IPS-18c (cell line): ENCODE data around the gene CITED2.

ENCODE experiments used
- H3K4me3 ChIP-seq: 2 replicates; pipeline ENCODE4 v1.7.0; 2013; ENCODE audit warnings: low read depth, mild to moderate bottlenecking, low read length, moderate library complexity; ENCODE audit not compliant: insufficient read depth
- H3K9me3 ChIP-seq: one replicate; pipeline ENCODE4 v1.6.1; 2013; ENCODE audit warnings: mild to moderate bottlenecking, low read length, moderate library complexity; ENCODE audit not compliant: control insufficient read depth, insufficient read depth

CITED2 gene

GRCh38 chr6:139391709-139392108 lies 17.3 kb upstream of the CITED2 start:
- Histone ChIP-seq H3K9me3 (no peaks in the 10 kb centered on the region), H3K4me3 (no peak overlapping the region)

GRCh38 chr6:139390447-139390846 lies 16.0 kb upstream of the CITED2 start:
- H3K9me3 ChIP-seq: no peaks in the 10 kb centered on the region
- no peak overlapping the region for H3K4me3 ChIP-seq

- Histone ChIP-seq H3K9me3 (no peaks in the 10 kb centered on the region), H3K4me3 (no peak overlapping the region)
Measured at GRCh38 chr6:139388384-139388783, 13.9 kb upstream of the CITED2 start.

- no peak overlapping the region for H3K4me3 ChIP-seq
- H3K9me3 ChIP-seq: no peaks in the 10 kb centered on the region
Measured at GRCh38 chr6:139386404-139386803, 12.0 kb upstream of the CITED2 start.

GRCh38 chr6:139381216-139381865 lies 6.9 kb upstream of the CITED2 start:
- Histone ChIP-seq H3K9me3 (no peaks in the 10 kb centered on the region), H3K4me3 (no peak overlapping the region)

- H3K4me3 ChIP-seq: no peak overlapping the region
- H3K9me3 ChIP-seq: no peaks in the 10 kb centered on the region
Measured at GRCh38 chr6:139380611-139381010, 6.2 kb upstream of the CITED2 start.

- Histone ChIP-seq H3K9me3 (no peaks in the 10 kb centered on the region), H3K4me3 (no peak overlapping the region)
Measured at GRCh38 chr6:139380168-139380567, 5.7 kb upstream of the CITED2 start.

- no peak overlapping the region for H3K4me3 ChIP-seq
- H3K9me3 ChIP-seq: no peaks in the 10 kb centered on the region
Measured at GRCh38 chr6:139378882-139379341, 4.5 kb upstream of the CITED2 start.

- Histone ChIP-seq H3K4me3 (no peak overlapping the region), H3K9me3 (no peaks in the 10 kb centered on the region)
Measured at GRCh38 chr6:139378226-139378625, 3.8 kb upstream of the CITED2 start.

GRCh38 chr6:139376604-139377218 lies 2.3 kb upstream of the CITED2 start:
- Histone ChIP-seq H3K9me3 (no peaks in the 10 kb centered on the region), H3K4me3 (no peak overlapping the region)

- Histone ChIP-seq H3K9me3 (no peaks in the 10 kb centered on the region), H3K4me3 (peak overlapping the region; percentile 79)
Measured at GRCh38 chr6:139376017-139376330, 1.5 kb upstream of the CITED2 start.

- peak overlapping the region; percentile 79 for H3K4me3 ChIP-seq
- no peaks in the 10 kb centered on the region for H3K9me3 ChIP-seq
Measured at GRCh38 chr6:139375226-139376016, 973 bp upstream of the CITED2 start.

- no peaks in the 10 kb centered on the region for H3K9me3 ChIP-seq
- peak overlapping the region; percentile 96 for H3K4me3 ChIP-seq
Measured at GRCh38 chr6:139373928-139374356, 506 bp downstream of the CITED2 start.

GRCh38 chr6:139373154-139373927 lies 1.1 kb downstream of the CITED2 start:
- H3K4me3 ChIP-seq: peak overlapping the region; percentile 96

GRCh38 chr6:139372326-139373153 lies 1.9 kb downstream of the CITED2 start:
- Histone ChIP-seq H3K4me3 (peak overlapping the region; percentile 96), H3K9me3 (no peaks in the 10 kb centered on the region)

More at GRCh38 chr6:139373154-139373927, 1.1 kb downstream of the CITED2 start:
- H3K9me3 ChIP-seq: no peaks in the 10 kb centered on the region

- peak overlapping the region; percentile 34; the same call in 1 of the 2 replicates for H3K4me3 ChIP-seq
- no peaks in the 10 kb centered on the region for H3K9me3 ChIP-seq
Measured at GRCh38 chr6:139371421-139372203, 2.8 kb downstream of the CITED2 start.
